HG03460 (cell line): Measurements from ENCODE around the gene YAE1.

ENCODE experiments used
- ATAC-seq: cut with Tn5 transposase; IDR thresholded peaks from one replicate; pipeline ENCODE4 v1.9.1; 2021; ENCODE audit not compliant: unreplicated experiment

Gene YAE1

DNA sequence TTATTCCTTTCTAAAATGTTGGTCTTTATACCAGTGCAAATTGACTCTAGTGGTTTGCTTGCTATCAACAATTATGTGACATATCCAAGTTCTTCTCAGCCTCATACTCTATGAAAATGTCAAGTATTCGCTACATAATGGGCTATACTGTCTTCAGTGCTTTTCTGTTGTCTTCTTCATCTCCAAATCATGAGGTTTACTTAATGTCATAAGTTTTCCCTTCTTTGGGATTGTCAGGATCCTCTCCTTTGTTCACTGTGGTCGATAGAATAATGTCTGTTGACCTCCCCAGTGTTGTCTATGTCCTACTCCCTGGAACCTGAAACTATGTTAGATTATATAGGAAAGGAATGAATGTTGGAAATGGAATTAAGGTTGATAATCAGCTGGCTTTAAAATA, 40.7 kb downstream of the YAE1 start:
- no peak for ATAC-seq

DNA sequence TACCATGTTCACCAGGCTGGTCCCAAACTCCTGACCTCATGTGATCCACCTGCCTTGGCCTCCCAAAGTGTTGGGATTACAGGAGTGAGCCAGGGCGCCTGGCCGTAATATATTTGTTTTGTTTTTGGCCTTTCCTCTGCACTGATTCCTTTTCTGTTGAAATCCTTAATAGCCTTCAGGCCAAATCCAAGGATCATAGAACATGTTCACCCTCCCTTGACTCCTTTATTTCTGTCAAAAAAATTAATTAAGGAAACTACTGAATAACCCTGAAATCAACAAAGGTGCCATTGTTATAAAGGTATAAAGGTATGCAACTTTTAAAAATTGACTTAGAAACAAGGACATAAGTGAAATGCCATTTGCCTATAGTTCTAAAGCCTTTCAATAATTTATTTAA, 41.7 kb downstream of the YAE1 start:
- no peak for ATAC-seq

DNA sequence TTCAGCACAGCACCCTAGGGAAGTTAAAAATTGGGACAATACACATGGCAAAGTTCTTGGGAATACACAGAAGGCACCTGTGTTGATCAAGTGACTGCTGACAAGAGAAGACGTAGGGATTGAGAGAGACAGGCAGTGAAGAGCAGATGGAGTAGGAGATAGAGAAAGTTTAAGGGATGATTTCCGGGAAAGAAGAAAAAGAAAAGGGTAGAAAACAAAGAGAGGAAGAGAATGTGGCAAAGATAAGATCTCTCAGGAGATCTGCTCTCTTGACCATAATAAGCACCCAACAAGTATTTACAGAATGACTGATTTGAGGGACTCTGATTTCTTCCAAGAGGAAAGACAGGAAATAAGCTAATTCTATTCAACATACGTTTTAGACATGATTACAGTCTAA, 42.1 kb downstream of the YAE1 start:
- no peak for ATAC-seq

DNA sequence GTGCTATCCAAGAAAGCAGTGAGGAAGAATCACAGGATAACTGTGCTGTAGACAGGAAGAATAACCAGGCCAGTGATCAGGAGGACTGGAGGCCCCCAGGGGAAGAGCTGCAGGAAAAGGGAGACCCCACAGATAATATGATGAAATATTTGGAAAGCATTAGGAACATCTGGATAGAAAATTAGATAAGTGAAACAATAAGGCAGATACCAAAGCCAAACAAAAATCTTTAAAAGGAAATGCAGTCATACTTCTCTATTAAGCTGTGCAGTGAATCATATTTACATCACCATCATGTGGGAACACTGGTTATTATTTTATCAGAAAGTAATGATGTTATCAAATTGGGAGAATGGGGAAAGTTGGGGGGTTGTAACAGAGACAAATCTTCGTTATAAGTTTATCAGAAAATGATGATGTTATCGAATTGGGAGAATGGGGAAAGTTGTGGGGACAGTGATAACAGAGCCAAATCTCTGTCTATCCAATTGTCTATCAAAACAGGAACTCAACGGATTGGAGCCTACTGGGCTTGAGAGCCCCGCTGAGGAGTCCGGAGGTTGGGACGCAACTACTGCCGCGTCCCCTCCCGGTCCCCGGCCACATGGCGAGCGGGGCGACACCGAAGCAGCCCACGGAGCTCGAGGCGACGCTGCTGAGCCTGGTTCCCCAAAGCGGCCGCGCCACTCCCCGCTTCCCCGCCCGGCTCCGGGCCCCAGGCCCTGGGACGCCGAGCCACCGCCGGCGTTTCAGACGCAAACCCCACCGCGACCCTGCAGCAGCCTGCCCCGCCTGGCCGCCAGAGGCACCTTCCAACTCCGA, 43.1 kb downstream of the YAE1 start:
- ATAC-seq = no peak

DNA sequence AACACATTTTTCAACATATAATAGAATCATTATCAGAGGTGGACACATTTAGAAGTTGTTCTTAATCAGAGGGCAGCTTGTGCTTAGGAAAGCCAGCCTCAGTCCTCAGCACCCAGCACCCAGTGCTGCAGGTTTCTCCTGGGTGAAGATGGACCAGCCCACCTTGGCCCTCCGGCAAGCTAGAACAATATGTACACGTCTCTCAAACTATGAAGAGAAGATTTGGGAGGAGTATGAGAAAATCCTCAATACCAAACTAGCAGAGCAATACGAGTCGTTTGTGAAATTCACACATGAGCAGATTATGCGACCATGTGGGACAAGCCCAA, 43.7 kb downstream of the YAE1 start:
- ATAC-seq = no peak

DNA sequence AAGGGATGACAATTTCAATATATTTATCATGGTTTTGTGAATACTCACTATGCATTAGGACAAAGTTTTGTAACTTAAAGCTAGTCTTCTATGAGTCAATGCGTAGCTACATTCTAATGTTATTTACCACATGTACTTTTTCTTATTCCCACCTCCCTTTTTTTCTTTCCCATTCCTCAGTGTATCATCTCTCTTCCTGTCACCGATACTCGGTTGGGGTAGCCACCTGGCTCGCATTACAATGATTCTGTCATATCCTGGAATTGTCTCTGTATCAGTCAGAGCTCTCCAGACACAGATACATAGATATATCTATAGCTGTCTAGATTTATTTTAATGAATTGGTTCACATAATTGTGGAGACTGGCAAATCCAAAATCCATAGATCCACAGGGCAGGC, 47.4 kb downstream of the YAE1 start:
- no peak for ATAC-seq

DNA sequence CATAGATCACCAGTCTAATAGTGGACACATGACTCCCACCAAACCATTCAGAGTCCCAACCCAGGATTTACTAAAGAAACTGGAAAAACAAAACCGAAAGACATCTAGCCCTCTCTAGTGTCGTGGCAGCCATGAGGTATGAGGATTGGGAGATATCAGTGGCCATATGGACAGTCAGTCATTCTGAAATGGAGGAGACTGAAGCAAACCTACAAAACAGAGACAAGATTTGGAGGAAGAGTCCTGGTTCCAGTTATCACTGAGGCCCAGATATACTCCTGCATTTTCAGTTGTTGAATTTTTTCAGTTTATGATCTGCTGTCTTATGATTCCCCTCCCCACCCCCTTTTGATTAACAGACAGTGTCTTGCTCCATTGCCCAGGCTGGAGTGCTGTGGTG, 48.1 kb downstream of the YAE1 start:
- no peak for ATAC-seq

DNA sequence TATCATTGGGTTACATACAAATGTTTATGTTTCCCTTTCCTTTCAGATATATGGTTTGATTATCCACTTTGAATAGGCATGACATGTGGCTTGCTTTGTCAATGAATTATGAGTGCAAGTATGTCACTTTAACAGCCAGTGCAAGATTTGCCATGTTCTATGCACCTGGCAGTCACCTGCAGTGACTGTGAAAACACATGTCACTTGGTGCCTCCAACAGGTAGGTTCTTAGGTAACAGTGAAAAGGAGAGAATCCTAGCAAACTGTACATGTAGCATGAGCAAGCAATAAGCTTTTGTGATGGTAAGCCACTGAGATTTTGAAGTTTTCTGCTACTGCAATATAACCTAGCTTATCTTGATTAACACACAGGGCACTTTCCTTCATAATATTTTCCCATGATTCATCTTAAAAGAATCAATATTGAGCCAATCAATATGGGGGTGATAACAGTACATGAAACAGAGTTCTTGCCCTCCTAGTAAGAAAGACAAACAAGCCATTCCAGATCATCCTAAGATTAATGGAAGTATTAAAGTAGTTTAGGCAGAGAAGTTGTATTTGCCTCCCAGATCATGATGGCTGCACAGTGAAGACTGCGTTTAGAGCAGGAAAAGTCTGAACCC, 49.3 kb downstream of the YAE1 start:
- no peak for ATAC-seq

DNA sequence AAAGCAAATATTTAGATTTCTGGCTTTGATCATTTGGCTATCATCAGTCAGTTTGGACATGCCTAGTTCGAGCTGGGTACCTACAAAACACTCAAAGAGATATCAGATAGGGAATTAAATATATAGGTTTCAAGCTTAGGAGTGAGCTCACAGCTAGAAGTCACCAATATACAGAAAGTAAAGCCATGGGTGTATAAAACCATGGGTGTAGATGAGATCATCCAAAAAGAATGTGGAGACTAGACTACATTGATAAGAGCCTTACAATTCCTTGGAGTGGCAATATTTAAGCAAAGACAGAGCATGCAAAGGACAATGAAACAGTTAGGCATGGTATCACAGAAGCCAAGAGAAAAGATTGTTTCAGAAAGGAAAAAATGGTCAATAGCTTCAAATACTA, 49.9 kb downstream of the YAE1 start:
- no peak for ATAC-seq

DNA sequence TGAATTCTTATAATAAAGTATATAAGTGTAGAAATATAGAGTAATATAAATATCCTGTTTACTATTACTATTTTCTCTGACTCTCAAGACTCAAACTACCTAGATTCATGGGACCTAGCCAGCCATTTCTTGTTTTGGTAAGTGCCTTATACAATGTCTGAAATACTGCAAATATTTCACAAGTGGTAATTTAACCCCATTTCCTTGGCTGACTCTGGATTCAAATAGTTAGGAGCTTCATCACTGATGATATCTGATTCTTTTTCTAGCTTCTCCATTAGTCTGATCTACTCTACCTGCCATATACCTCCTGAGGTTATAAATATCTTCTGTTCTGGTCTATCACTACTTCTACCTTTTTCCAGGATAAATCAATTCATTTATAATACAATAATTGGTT, 50.8 kb downstream of the YAE1 start:
- no peak for ATAC-seq

DNA sequence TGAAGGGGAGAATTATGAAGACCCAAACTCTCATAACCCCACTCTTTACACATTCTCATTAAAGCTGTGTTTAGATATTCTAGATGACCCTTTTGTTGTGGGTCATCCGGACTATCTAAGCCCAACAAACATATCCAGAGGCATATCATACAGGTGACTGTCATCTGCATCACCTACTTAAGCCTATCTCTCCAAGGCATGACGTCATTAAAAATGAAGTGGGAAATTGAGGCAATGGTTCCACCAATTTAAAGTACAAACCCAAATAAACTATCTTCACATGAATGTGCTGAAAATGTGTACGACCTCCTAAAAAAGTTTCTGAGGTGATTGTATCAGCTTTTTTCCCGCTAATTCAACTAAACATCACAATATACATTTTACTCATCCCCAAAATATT, 52.7 kb downstream of the YAE1 start:
- ATAC-seq = no peak

DNA sequence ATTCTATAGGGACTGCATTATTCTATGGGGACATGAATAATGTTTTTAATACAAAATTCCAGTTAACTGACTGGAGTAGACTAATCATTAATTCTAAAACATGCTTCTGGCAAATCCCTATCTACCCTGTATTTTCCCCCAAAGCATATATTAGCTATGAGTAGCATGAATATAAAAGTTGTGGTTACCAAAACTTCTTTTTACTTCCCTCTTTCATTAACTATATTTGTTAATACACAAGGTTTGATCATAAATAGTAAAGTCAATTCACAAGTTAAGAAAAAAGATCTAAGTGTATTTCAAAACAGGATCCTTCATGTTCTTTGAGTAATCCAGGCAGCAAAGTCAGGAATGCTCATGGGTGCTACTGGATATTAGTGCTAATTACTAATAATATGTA, 54.3 kb downstream of the YAE1 start:
- ATAC-seq = no peak

DNA sequence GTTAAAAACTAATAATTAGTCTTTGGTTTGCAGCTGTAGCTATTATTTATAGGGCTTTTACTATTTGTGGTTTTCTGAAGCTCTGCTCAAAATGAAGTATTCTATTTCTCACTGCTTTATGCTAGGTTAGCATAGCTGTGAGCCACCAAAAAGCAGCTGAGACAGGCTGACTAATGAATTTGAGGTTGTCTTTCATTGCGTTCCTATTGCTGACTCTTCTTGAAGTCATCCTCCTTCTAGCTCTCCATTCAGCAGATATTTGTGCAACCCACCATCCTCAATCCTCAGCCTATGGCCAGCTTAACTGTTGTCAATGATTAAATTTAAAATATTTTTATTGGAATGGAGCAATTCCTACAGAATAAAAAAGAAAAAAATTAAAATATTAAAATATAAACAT, 55.1 kb downstream of the YAE1 start:
- no peak for ATAC-seq

DNA sequence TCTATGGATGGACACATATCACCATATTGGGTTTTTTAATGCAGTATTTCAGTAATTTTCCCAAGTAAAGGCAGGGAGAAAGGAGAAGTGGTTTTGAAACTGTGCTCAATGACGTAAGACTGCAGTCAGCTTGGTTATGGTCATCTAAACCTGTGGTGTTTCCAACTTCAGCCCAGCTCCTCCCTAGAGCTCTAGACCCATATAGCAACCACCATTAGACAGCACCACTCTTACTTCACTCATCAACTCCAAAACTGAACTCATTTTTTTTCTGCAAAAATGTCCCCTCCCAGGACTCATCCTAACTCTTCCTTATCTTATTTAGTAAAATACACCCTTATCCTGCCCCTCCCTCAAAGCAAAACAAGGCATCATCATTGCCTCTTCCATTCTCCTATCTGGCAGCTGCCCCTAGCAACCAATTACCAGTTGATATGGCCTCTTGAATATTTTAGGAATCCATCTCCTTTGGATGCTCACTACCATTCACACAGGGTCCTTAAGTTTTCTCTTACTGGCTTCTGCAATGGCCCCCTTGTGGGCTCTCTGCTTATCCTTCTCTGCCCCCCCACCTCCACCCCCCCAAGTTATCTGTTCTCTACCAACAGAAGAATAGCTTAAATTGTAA, 55.7 kb downstream of the YAE1 start:
- ATAC-seq = peak; percentile 22
